D341Med (cell line): ENCODE results near the gene EPYC.

Experiments
- DNase-seq: peaks from one replicate; pipeline ENCODE4 v3.0.0; 2012; ENCODE audit warnings: low spot score

Gene EPYC, protein sequence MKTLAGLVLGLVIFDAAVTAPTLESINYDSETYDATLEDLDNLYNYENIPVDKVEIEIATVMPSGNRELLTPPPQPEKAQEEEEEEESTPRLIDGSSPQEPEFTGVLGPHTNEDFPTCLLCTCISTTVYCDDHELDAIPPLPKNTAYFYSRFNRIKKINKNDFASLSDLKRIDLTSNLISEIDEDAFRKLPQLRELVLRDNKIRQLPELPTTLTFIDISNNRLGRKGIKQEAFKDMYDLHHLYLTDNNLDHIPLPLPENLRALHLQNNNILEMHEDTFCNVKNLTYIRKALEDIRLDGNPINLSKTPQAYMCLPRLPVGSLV

DNA sequence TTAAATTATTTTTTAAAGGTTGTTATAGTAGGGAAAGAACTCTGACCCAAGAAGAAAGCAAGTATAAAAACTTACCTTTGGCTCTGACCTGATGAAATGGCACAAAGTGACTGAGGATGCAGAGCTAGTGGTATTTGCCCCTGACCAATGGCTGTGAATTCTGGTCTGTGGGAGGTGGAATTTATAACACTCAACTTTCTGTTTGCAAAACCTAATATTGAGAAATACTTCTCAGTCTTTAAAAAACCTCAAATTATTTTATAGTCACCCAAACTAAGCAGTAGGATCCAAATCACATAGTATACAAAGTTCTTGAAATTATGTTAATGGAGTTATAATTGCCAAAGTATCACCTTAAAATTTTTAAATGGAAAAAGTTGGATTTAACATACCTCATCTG lies at the start of gene EPYC:
Gene EPYC, minus strand, starts transcription at position 101 of the 400 bp plus-strand sequence. CDS start 2,407 bp downstream, outside the sequence.
- DNase-seq: no peak

DNA sequence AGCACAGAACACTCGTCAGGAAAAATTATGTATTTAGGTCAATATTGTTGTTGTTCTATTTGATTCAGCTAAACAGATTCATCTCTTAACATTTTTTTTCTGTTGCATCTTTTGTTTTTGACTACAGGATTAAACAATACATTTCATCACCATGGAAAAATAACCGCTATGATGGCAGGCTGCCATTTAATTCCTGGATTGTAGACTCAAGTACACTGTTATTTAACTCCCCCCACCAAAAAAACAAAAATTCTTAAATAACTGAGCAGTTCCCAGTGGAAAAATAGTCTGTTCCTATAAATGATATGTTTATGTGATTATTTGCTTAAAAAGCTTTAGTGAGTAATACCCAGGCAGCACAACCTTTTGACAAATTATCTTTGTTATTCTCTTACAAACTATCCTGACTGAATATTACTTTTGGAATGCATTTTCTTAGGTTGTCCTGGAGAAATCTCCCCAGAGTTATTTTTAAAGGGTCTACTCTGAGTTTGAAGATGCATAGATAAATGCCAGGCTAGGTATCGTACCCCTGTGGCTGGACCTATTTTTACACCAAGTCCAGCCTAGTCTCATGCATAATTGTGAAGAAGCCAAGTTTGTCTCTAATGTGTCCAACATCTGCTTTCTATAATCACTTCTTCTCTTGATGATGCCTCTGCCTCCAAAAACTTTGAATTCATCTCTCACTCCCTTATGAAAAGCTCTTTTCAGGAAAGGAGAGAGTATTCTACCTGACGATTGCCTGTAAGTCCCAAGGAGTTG lies 49.4 kb upstream of the EPYC start:
- DNase-seq: no peak

DNA sequence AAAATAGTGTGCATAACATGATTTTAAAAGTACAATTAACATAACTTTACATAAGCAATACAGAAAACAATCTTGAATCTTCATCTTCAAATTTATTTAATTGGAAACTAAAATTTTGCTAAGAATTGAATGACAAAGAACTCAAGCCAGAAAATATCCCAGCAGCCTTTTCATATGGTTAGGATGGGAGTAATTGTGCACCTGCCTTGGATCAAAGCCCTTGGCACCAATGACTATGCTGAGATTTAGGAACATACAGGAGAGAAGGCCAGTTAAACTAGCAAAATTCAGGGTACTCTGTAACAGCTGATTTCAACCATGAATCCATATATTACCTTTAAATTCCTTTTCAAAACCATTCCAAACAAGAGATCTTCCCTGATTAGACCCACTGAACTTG lies 47.3 kb upstream of the EPYC start:
- no peak for DNase-seq

DNA sequence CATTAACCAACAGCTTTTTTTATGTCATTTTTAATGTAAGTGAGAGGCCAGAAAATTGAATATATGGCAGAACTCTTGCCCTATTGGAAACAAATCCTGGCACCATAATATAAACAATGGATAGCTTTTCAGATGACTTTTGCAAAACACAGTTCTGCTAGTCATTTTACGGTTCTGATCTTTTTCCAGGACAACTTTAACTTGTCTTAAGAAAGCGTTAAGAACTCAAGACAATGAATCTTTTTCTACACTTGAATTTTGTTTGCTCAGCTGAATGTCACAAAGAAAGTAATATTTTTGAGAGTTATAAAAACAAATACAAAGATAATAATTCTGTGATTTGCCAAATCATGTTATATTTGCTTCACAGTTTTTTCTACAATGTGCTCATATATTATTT lies 39.8 kb upstream of the EPYC start:
- DNase-seq: no peak

DNA sequence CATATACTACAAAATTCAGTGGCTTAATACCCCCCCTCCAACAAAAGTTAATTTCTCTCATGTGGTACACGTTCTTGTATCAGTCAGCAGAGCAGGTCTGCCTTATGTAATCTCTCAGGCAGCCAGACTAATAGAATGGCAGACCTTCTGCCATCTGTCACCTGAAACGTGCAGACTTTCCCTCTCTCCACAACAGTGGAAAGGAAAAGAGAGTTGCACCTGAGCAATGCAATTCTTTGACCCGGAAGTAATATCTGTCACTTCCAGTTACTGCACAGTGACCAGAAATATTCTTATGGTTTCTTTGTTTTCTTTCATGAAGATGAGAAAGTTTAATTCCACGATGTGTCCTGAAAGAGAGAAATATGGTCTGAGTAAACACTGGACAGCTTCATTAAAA lies 38.6 kb upstream of the EPYC start:
- DNase-seq: peak; percentile 40

DNA sequence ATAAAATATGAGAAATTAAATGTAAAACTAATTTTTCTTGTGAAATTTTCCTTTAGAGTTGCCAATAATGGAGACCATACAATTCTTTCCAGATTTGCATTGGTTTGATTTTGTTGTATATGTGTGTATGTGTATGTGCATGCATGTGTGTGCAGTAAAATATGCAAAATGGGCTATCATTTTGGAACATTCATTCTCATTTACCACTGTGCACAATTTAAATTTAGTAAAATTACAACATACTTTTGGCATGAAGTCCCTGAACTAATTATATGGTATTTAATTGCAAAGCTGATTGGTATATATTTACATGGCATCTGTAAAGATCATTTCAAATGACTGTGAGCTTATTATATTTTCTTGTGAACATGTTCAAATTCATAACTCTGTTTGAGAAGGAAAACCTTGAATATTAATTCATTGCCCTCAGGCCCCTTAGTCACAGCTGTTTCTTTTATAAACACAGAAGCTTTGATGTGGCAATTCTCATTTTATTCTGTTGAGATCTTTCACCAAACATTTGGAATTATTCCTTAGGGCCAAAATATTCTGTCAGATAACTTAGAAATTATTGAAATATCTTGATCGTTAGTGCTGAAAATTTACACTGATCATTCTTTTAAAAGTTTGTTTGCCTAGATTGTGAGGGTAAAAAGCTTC lies 35.5 kb upstream of the EPYC start:
- DNase-seq: no peak

DNA sequence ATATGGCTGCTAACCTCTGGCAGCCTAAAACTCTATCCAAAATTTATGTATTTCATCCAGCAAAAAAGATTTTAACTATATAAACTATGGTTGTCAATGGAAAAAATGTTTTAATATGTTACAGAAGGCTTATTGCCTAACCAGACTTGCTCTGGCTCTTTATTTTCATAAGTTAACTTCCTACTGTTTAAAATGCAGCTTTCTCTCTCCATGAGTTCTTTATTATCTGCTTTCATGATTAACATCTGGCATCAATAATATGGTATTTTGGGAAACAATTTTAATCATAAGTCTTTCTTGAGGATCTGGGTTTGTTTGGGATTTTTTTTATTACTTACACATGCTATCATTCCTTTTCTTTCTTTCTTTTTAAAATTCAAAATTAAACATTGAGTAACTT lies 32.5 kb upstream of the EPYC start:
- no peak for DNase-seq

DNA sequence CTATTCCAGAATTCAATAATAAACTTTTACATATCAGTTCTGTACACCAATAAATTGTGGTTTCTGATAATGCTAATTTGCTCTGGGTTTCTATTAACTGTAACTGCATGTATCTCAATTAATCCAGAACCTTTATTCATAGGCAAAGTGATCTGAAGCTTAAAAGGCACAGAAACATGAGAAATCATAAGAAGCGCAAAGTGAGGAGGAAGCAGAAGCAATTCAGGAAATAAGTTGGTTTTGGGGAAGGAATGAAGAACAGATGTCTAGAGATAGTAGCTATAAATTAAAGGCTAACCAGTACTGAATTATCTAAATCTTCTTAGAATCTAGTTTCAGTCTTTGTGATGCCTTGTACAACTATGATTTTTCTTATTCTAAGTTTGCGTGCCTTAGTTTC lies 28.5 kb upstream of the EPYC start:
- no peak for DNase-seq

DNA sequence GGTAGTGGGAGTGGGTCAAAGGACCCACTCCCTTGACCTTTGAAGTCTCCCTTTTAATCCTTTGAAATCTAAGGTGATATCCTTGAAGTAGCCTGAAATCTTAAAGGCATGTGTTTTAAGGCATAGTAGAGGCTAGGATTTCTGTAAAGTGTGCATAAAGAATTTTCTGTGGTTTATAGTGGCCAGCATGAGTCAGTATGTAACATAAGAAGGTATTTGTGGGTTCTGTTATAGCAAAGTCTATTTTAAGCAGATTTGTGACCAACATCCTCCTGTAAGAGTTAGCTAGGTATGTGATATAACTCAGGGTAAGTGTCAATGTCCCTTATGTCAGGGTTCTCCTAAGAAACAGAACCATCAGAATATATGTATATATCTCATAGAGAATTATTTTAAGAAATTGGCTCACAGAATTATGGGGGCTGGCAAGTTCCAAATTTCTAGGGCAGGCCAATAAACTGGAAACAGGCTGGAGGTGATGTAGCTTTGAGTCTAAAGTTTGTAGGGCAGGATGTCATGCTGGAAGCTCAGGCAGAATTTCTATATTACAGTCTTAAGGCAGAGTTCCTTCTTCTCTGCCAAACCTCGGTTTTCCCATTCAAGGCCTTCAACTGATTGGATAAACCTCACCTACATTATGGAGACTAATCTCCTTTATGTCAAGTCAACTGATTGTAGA lies 18.7 kb upstream of the EPYC start:
- no peak for DNase-seq

DNA sequence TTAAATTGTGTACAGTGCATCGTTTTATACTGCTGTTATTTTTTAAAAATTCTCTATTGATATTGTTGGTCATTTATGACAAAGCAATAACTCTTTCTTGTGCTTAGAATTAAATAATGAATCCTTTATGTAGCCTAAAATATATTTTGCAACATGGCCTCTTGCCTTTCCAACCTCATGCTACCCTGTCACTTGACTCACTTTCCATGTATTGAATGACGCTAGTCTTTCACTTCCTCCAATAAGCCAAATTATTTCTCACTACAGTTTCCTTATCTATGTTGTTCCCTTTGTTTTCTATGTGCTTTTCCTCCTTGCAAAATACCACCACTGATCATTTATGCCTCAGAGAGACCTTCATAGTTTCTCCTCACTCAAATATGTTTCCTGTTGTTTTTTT lies 16.3 kb upstream of the EPYC start:
- no peak for DNase-seq

DNA sequence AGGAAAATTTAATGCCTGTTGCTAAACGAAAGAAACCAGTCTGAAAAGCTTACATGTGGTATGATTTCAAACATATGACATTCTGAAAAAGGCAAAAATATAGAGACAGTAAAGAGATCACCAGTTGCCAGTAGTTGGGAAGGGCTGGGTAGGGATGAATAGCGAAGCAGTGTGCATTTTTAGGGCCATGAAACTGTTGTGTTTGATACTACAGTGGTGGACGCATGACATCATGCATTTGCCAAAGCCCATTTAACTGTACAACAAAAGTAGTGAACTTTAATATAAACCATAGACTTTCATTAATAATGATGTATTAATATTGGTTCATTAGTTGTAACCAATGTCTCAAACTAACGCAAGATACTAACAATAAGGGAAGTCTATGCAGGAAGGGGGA lies 14.7 kb upstream of the EPYC start:
- no peak for DNase-seq

DNA sequence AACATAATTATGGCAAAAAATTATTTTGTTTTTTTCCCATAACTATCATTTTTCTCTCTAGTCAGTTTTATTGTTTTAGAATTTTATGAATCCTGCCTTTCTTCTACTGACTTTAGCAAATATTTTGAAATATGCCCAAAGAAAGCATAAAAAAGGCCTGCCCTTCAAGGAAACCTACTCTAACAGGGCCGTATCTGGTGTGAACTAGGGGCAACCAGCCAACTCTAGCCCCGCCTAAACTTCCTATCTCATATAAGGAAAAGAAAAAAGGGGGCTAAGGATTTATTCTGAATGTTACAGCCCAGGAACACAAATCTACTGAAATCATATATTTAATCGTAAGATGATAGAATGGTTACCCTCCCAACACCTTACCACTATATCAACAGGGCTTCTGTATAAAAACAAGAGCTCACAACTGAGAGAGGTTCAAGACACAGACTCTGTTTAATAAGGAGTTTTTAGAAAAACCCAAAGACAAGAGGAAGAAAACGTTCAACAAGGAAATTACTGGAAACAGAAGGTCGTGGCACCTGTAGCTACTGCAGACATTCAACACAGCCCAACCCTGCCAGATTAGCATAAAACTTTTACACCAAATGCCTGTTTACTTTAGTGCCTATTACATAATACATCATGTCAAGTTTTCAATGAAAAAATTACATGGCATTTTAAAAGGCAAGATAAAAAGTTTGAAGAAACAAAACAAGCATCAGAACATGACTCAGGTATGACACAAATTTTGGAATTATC lies 12.9 kb upstream of the EPYC start:
- DNase-seq: no peak

DNA sequence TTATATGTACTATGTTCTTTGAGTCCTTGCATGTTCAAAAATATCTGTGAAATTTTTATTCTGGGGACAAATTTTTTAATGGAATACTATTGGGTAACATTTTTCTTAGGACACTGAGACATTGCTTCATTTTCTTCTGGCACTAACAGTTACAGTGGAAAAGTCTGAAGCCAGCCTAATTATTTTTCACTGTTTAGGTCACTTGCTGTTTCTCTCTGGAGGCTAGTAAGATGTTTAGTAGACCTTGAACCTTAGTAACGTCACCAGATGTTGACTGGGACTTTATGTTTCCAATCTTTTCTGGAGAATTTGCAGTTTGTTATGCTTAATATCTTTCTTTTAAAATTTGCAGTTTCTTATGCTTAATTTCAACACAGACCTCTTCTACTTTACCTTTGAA lies 12.3 kb upstream of the EPYC start:
- no peak for DNase-seq

DNA sequence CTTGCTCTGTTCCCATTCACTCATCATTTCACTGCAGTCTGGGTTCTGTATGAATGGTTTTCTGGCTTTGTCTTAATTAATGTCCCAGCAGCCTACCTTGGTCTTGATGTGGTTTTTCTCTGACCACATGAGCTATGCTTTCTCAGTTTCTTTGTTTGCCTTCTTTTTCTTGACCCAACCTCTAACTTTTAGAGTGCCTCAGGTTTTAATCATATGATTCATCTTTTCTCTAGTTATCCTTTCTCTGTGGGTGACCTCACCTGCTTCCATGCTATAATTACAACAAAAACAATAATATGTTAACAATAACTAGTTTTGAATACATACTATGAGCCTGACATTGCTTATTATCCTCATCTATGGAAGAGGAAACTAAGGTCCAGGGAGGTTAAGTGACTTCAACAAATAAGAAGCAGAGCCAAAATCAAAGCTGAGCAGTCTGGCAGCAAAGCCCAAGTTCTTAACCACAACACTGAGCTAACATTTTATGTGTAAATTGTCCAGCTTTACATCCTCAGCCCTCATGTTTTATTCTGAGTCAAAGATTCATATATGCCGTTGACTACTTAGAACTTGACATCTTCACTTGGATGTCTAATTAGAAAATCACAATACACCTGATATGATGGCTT lies 4.7 kb upstream of the EPYC start:
- no peak for DNase-seq

DNA sequence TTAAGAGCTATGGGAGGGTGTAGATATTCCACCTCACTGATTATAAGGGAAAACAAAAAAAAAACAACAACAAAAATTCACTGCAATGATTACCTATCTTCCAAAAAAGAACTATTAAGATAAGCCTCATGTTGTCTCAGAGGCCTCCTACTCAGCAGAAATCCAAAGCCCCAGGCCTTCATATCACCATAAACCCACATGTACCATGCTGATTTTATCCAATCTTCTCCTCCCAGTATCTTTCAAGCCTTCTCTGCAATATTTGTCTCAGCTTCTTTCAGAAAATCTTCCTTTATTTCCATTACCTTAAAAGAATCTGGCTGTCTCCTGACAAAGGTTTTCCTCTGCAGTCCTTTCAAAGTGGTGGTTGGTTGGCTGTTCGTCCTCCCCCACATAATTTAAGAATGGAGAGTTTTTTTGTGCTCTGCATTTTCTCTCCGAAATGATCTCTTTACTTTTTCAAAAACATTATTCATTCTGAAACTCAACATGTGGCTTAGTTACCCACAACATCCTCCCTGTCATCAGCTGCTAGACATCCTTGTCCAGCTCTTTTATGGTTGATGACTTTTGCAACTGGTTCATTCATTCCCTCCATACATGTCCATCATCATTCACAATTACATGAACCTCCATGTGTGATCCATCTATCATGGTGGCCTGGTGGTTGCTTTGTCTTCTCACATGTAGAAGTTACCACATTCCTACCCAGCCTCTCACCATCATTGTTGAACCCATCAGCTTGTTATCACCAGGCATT lies 2.9 kb upstream of the EPYC start:
- DNase-seq: no peak

DNA sequence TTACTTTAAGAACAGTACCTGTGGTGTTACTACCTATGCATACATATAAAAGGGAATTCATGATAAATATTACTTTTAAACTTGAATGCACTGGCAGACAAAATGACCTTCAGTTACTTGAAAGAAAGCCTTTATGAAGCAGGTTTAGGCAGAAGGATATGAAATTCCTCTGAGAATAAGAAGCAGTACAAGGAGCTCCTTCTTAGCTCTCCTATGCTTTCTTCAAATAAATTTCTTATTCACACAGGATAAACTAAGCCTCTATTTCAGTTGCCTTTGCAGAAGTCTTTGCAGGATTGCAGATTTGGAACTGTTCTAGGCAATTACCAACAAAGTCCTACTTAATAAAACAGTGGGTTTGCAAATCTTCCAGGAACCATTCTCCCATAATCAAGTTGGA lies 1.0 kb downstream of the EPYC start:
- DNase-seq: no peak

DNA sequence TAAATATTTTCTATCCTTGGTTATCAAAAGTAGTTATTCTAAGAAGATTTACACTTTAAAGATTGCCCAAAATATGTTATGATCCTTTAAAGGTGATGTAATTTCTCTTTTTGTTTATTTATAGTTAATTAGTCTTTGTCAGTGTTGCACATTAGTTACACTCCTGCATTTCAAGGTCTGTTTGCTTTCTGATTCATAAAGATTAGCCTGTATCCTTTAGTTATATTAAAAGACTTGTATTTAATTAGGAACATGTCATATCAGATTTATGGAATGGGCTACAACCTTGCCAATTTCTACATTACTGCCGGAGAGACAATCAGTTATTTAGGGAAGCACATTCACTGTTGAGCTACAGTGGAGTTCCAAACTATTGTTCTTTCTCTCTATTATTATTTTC lies 3.5 kb downstream of the EPYC start:
- no peak for DNase-seq

DNA sequence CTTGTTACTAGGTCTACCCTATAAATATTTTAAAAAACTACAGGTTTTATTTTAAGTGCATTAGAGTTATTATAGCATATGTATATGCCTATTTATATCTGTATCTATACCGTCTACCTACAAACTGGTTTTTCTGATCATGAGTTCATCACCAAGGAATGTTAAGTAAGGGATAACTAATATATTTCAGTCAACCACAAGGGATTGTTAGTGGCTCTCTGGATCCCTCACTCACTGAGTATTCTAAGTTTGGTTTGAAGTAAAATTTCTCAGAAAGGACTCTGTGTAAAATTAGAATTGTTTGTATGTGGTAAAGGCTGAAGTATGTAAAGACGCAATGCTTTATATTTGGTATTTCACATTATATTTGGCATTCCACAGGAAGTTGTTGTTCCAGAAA lies 4.8 kb downstream of the EPYC start:
- DNase-seq: no peak

DNA sequence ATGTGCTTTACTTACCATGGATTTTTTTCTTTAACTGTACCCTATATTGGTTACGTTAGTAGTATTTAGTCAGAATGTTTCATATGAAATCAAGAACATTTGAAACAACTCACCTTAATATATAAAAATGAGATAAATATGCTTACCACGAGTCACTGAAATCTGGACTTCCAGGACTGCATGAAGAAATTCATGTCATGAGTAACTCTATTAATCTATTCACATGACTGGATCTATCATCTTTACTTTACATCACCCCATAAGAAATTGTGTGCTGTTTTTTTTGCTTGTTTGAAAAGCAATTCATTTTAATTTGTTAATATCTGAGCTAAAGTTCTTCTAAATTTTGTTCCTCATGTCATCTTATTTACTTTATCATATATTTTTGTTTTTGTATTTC lies 5.2 kb downstream of the EPYC start:
- no peak for DNase-seq

DNA sequence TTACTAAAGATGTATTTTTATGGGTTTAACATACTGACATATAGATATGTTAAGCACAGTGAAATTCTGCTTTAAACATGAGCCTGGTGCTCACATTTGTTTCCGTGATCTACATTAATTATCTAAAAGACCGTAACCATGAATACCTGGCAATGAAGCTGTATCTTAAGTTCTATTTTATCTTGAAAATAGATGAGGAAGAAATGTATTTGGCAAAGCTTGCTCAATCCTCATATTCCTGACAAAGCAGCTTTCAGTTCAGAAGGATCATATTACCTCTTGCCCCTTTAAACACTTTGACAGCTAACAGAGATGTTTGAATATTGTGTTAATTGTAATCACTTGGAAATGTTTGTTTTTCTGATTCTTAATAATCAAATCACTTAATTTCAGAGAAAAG lies 9.8 kb downstream of the EPYC start:
- DNase-seq: no peak
